ENCODE data around the gene TMEM215.

GRCh38 chr9:32787816-32788215 lies 4.5 kb downstream of the TMEM215 start:
- TF ChIP-seq POLR2A (IDR thresholded peaks at IDR 0.05) (no peak), CTCF (IDR thresholded peaks at IDR 0.05) (no peak)
